IMR-90 (cell line): ENCODE results near the gene CDS2.
"Not testable (repeated sequence)": the region's sequence is repeated elsewhere in the genome, so short reads cannot be mapped to it uniquely, and the experiment has no call there.

Source experiments
- MAZ ChIP-seq: IDR thresholded peaks from 2 replicates; pipeline ENCODE4 v1.6.1; 2012; ENCODE audit warnings: low read depth, mild to moderate bottlenecking, low read length, improper control_type of control experiment, moderate library complexity, borderline replicate concordance
- POLR2A ChIP-seq: IDR thresholded peaks from 2 replicates; pipeline ENCODE4 v1.6.1; 2012; ENCODE audit warnings: mild to moderate bottlenecking, low read depth, low read length
- RAD21 ChIP-seq: IDR thresholded peaks from 2 replicates; pipeline ENCODE4 v1.6.1; 2012; ENCODE audit warnings: low read length, improper control_type of control experiment
- RFX5 ChIP-seq: IDR thresholded peaks from 2 replicates; pipeline ENCODE4 v1.8.0; 2012; ENCODE audit warnings: low read depth, mild to moderate bottlenecking, low read length, moderate library complexity
- SMC3 ChIP-seq: fragments of 150-350 bp; IDR thresholded peaks from 2 replicates; pipeline ENCODE4 v1.6.1; 2016; ENCODE audit warnings: low read depth, mild to moderate bottlenecking, antibody characterized with exemption, low read length, moderate library complexity
- TF ChIP-seq, protein P1 (sequence below): conservative IDR thresholded peaks from 2 replicates; pipeline ENCODE4 v1.5.1; 2012; ENCODE audit warnings: mild to moderate bottlenecking, low read depth, low read length, improper control_type of control experiment

DNA sequence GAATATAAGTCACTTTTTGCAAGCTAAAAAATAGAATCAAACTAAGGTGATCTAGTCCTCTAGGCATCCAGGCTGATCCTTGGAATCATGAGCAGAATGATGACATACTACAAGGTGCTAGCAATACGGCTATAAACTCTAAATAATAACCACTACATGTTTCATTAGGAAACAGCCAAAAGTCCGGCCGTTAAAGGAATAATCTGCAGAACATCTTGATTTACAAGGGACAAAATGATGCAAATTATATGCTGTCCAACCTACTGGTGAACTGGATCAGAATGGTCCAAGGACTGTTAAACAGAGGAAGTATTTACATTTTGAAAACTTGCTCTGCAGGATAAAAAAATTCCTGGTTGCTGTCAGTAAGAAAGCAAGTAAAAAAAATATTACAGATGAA lies 26.9 kb upstream of the CDS2 start:
- TF ChIP-seq RFX5, POLR2A, SMC3, RAD21, MAZ: not testable (repeated sequence)
- TF ChIP-seq, protein P1, sequence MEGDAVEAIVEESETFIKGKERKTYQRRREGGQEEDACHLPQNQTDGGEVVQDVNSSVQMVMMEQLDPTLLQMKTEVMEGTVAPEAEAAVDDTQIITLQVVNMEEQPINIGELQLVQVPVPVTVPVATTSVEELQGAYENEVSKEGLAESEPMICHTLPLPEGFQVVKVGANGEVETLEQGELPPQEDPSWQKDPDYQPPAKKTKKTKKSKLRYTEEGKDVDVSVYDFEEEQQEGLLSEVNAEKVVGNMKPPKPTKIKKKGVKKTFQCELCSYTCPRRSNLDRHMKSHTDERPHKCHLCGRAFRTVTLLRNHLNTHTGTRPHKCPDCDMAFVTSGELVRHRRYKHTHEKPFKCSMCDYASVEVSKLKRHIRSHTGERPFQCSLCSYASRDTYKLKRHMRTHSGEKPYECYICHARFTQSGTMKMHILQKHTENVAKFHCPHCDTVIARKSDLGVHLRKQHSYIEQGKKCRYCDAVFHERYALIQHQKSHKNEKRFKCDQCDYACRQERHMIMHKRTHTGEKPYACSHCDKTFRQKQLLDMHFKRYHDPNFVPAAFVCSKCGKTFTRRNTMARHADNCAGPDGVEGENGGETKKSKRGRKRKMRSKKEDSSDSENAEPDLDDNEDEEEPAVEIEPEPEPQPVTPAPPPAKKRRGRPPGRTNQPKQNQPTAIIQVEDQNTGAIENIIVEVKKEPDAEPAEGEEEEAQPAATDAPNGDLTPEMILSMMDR, result not testable (repeated sequence)
